GM19193 (cell line): ENCODE results near the gene ARID1B.

ENCODE experiments used
- POLR2A ChIP-seq: IDR thresholded peaks from 4 replicates; pipeline ENCODE4 v1.6.1; 2011; ENCODE audit not compliant: insufficient read depth, insufficient read length; ENCODE audit errors: extremely low read depth

Gene ARID1B

GRCh38 chr6:157068691-157069324 is 291.6 kb downstream of the ARID1B start:
- no peak for TF ChIP-seq POLR2A

- no peak for TF ChIP-seq POLR2A
Observed at GRCh38 chr6:157069585-157069984, 292.4 kb downstream of the ARID1B start.

DNA sequence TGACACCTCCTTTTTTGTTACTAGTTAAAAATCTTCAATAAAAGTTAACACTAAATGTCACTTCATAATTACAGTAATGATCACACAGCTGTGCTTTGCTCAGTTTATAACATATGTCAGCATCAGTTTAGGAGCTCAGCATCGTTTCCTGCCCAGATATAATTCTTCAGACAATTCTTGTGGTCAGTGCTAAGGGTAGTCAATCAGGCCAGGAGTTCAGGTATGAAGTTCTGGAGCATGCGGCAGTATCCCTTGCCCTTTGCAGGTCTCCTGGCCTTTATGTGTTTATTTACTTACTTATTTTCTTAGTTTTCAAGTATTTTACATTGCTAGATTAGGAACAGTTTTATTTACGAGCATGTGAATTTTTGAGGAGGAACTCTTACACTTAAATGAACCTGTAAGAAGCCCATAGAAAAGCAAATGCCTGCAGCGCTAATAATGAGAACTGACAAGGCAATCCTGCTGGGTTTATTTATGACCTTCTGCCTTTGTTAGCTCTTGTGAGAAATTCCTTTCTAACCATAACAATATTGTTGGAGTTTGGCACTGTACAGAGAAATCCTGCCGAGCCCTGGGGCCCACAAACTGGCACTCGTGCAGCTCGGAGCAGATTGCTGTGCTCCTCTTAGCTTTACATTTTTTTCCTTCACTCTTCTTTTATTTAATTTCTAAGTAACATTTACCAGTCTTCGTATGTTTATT is 293.4 kb downstream of the ARID1B start:
- no peak for TF ChIP-seq POLR2A

DNA sequence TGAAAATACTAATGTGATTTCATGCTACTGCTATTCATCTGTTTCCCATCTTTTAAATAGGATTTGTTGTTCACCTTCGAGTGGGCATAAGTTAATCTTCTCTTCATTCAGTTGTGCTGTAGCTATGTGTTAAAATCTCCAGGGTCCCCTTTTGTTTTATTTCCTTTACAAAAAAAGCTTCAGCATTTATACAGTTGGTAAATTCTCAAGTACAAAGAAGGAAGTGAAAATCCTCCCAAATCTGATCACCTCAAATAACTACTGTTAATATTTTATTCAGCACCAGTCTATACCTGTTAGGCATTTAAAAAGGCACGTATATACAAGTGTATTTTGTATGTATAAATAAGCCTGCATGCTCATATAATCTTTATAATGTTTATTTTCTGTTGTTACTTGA is 294.9 kb downstream of the ARID1B start:
- no peak for TF ChIP-seq POLR2A

DNA sequence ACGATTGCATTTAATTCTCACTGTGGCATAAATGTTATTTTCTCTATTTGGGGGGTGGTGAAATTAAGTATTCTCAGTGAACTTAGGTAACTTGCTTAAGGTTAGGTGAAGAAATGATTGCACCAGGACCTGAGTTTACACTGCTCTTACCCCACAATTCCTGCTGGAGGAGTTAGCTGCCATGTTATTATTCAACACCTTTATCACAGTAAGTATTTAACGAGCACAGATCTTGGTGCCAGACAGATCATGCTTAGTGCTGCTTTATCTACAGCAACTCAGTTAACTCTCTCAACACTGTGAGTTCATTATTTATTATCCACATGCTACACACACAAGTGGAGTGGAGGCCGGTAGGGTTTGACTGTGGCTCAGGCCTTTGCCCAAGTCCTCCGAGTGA is 296.4 kb downstream of the ARID1B start:
- TF ChIP-seq POLR2A: no peak

- TF ChIP-seq POLR2A: no peak
Observed at GRCh38 chr6:157074969-157075368, 297.8 kb downstream of the ARID1B start.

GRCh38 chr6:157075549-157076450 is 298.6 kb downstream of the ARID1B start:
- TF ChIP-seq POLR2A: no peak

DNA sequence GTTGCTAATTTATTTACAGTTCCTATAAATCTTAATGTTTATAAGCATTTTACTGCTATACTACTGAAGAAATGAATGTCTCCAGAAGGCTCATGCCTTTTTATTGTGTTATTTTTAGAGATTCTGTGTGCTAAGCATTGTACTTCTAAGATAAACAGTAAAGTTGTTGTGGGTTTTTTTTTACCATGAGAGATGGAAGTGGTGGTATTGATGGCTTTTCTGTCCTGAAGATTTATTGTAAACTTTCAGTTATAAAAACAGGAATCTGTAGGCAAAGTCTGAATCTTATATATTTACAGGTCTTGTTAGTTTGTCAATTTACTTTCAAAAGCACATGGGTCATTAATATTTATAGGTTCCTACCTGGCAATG is 299.3 kb downstream of the ARID1B start:
- TF ChIP-seq POLR2A: no peak

DNA sequence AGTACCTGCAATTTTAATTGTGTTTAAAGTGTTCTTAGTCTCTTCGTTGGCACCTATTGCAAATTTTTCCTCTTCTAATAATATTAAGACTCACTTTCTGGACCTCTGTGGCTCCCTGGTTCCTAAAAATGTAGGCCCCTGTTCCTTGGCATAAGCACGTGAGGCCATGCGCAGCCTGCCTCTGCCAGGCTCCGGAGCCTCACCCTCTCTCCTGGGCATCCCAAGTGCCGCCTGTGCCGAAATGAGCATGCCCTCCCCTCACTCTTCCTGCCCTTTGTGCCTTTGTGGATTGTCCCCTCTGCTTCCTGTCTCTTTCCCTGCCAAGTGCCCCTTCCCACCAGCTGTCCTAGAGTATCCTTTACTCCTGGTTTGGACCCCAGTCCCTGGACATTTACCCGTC is 300.1 kb downstream of the ARID1B start:
- TF ChIP-seq POLR2A: no peak

DNA sequence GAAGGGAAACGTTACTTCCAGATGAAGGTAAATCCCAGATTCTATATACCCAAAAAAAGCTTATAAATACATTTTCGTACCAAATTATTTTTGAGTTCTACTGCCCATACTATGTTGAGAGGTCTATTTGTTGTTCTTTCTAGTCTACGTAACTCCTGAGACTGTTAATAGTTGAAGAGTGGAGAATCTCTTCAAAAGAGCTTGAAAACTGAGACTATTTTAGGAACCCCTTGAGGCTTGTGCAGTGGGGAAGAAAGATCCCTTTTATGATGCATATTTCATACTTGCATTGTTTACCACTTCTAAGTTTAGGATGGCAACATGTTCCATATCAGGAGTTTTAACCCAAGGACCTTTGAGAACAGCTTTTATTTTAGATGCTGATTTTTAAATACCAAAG is 301.1 kb downstream of the ARID1B start:
- no peak for TF ChIP-seq POLR2A

DNA sequence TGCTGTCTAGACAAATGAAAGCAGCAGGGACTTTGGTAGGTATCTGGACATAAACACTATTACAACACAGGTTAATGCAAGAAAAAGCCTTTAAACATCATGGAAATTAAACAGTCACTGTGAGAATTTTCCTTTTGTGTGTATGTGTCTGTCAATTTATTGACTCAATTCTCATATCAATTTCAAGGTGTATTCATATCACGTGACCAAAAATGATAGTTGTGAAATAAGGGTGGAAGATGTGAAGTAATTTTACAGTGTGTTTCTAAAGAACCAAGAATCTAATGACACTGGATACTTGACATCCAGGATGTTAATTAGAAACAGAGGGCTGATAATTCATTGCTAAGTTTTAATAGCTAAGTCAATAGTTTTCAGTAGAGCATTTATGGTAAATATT is 302.1 kb downstream of the ARID1B start:
- no peak for TF ChIP-seq POLR2A

GRCh38 chr6:157079771-157080170 is 302.6 kb downstream of the ARID1B start:
- no peak for TF ChIP-seq POLR2A

- TF ChIP-seq POLR2A: no peak
Observed at GRCh38 chr6:157080986-157081391, 303.8 kb downstream of the ARID1B start.

- TF ChIP-seq POLR2A: no peak
Observed at GRCh38 chr6:157083343-157083742, 306.2 kb downstream of the ARID1B start.

DNA sequence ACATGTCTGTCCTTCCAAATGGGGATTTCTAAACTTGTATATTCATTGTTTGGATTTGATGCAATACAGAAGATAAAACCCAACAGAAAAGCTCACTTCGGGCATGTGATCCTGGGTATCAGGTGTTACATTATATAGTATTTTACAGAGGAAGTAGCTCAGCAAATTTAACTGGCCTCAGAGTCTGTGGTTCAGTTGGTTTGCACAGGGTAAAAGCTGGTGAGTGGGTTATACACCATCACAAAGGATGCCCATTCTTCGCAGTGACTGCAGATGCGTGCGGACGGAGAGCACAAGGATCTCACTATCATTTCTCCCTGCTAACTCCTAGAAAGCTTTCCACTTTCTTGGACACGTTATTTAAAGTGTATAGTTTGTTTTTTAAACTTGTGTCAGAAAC is 309.5 kb downstream of the ARID1B start:
- TF ChIP-seq POLR2A: no peak
